Measurements from ENCODE around the gene RASSF4. TPM values are rescaled to one million over a fixed set of nuclear protein-coding genes. Genes with fewer than 3 reads are reported as not detected.

RASSF4 gene
- total RNA-seq (2014; rRNA removed; shearing (Covaris generic)) (1.0 and 2.1 TPM in 2 replicates), polyA plus RNA-seq (2016; fragmentation: Nextera tagmentation; extraction: Ambion mirVana) (2.3 and 2.9 TPM in 2 replicates)

DNA sequence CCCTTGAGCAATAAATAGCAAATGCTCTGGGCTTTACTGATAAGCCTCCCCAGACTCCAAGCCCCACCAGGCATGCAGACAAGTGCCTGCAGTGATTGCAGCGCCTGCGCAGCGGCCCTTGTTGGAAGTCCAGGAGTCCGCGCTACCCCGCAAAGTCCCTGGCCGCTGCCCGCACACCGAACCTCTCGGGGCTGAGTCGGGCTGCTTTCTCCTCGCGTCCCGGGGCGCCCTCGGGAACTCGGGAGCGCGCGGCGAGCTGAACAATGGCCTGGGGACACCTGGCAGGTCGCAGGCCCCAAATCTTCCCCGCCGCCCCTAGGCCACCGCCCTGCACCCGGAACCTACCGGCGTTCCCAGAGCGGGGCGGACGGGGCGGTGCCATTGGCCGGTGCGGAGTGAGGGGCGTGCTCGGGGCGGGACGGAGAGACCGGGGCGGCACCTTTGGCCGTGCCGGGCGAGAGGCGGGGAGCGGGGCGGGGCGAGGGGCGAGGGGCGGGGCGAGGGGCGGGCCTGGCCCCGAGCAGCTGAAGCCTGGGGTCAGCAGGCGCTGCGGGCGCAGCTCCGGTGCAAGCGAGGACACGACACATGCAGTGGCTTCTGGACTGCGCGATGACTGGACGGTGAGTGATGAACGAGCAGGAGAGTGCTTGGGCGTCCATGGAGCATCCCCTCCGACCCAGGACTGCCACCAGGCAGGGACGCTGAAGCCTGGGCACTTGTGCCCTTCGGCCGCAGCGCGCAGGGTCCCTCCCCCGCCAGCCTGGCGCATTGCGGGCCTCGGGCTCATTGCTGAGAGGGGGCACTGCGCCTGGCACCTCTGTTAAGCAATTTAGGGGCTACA is at the start of gene RASSF4:
Gene RASSF4, plus strand, starts transcription at position 556 of the 841 bp plus-strand sequence. CDS start 10,401 bp downstream, outside the sequence.
- peak within 1 kb of the TSS; percentile 79 for H3K9ac ChIP-seq
- peaks cover 6% of the 10 kb centered on the region for H3K4me1 ChIP-seq (ENCODE audit: insufficient read depth)
- H3K27me3 ChIP-seq (replicated peaks; ENCODE audit: insufficient read depth) = no peaks in the 10 kb centered on the region
- H3K36me3 ChIP-seq (ENCODE audit: low read depth) = no peaks in the 10 kb centered on the region
- H3K27ac ChIP-seq = peak within 1 kb of the TSS; percentile 54
- DNase-seq = peak; percentile 93
- H2AFZ ChIP-seq = peak within 1 kb of the TSS; percentile 79
- peak within 1 kb of the TSS; percentile 98 for H3K4me2 ChIP-seq (ENCODE audit: unreplicated experiment)
- peaks cover 10% of the 10 kb centered on the region; the same call in 1 of the 2 replicates for H3F3A ChIP-seq (ENCODE audit: insufficient read depth)
- H4K20me1 ChIP-seq (ENCODE audit: insufficient read depth) = no peaks in the 10 kb centered on the region
- H3K4me3 ChIP-seq = peak within 1 kb of the TSS; percentile 87
- in situ Hi-C loops (cut with MboI) = no loop called here
- H3K9me3 ChIP-seq (ENCODE audit: low read depth) = no peaks in the 10 kb centered on the region
- TF ChIP-seq EZH2phosphoT487 (IDR thresholded peaks at IDR 0.05; ENCODE audit: insufficient read depth, low read depth) (no peak), EZH2 (IDR thresholded peaks at IDR 0.05; ENCODE audit: insufficient read depth, poor library complexity, severe bottlenecking) (no peak)
- WGBS, 2 experiments (ENCODE audit: low coverage in 1 of 2, low lambda C conversion rate in 2 of 2, missing lambda C conversion rate in 2 of 2) = 2 to 3% methylated on average over 39 to 68 of the region's 74 CpGs
- no peaks in the 10 kb centered on the region; the same call in 1 of the 2 replicates for H3K79me2 ChIP-seq (ENCODE audit: insufficient read depth)
- H3K9me2 ChIP-seq (ENCODE audit: insufficient read depth) = no peaks in the 10 kb centered on the region

DNA sequence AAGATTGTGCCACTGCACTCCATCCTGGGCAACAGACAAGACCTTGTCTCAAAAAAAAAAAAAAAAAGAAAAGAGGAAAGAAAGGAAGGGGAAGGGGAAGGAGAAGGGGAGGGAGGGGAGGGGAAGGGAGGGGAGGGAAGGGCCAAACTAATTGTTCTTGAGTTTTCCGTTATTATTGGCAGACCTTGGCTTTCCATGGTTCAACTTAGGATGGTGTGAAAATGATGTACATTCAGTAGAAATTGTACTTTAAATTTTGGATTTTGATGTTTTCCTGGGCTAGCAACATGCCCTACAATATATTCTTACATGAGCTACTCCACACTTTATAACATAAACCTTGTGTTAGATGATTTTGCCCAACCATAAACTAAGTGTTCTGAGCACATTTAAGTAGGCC is 49.7 kb upstream of the RASSF4 start:
- Histone ChIP-seq H3K4me2 (ENCODE audit: unreplicated experiment) (no peak overlapping the region), H3F3A (ENCODE audit: insufficient read depth) (no peaks in the 10 kb centered on the region), H4K20me1 (ENCODE audit: insufficient read depth) (no peaks in the 10 kb centered on the region), H3K27me3 (replicated peaks; ENCODE audit: insufficient read depth) (peaks cover 33% of the 10 kb centered on the region), H3K4me1 (ENCODE audit: insufficient read depth) (no peaks in the 10 kb centered on the region), H3K79me2 (ENCODE audit: insufficient read depth) (no peaks in the 10 kb centered on the region), H3K9me3 (ENCODE audit: low read depth) (no peaks in the 10 kb centered on the region), H2AFZ (no peak overlapping the region), H3K9ac (no peak overlapping the region), H3K4me3 (no peak overlapping the region), H3K27ac (no peak overlapping the region), H3K9me2 (ENCODE audit: insufficient read depth) (no peaks in the 10 kb centered on the region), H3K36me3 (ENCODE audit: low read depth) (no peaks in the 10 kb centered on the region)
- TF ChIP-seq EZH2 (IDR thresholded peaks at IDR 0.05; ENCODE audit: insufficient read depth, poor library complexity, severe bottlenecking) (no peak), EZH2phosphoT487 (IDR thresholded peaks at IDR 0.05; ENCODE audit: insufficient read depth, low read depth) (no peak)
- 70% methylated on average over 1 of the region's 1 CpG; no CpG with 5 or more reads in 1 of the 2 experiments for WGBS, 2 experiments (ENCODE audit: low coverage in 1 of 2, low lambda C conversion rate in 2 of 2, missing lambda C conversion rate in 2 of 2)
- DNase-seq = no peak
- in situ Hi-C loops (cut with MboI) = no loop called here

- Histone ChIP-seq H3K27me3 (replicated peaks; ENCODE audit: insufficient read depth) (peaks cover 29% of the 10 kb centered on the region), H3K4me1 (ENCODE audit: insufficient read depth) (no peaks in the 10 kb centered on the region)
- in situ Hi-C loops (cut with MboI) = no loop called here
Observed at GRCh38 chr10:44910602-44911001, 49.0 kb upstream of the RASSF4 start.

DNA sequence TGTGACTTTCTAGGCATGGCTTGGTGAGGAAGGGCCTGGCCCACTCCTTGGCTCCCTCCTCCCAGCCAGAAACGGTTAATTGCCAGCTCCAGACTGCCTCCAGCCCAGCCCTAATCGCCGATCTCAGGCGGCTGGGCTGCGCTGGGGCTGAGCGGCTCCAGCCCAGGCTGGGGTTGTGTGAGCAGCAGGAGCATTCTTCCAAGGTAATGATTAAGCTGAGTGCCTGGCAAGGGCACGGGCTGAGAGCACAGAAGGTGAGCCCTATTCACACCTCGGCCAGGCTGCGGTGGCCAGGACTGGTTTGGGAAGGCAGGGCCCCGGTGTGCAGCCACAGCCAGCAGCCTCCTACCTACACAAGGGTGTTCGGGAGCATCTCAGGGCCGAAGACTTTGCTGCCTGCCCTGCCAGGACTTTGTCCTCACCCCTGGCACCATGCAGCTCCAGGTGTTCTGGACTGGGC is 48.5 kb upstream of the RASSF4 start, which contains the start of gene TMEM72:
Gene TMEM72, plus strand, starts transcription at position 257 of the 460 bp plus-strand sequence. Its CDS starts 176 bp downstream, at position 433.
- H3K4me2 ChIP-seq (ENCODE audit: unreplicated experiment) = no peak within 1 kb of the TSS
- in situ Hi-C loops (cut with MboI) = no loop called here
- peaks cover 27% of the 10 kb centered on the region for H3K27me3 ChIP-seq (replicated peaks; ENCODE audit: insufficient read depth)
- no peaks in the 10 kb centered on the region for H3K9me3 ChIP-seq (ENCODE audit: low read depth)
- no peaks in the 10 kb centered on the region for H3K4me1 ChIP-seq (ENCODE audit: insufficient read depth)
- H3F3A ChIP-seq (ENCODE audit: insufficient read depth) = no peaks in the 10 kb centered on the region
- H3K9ac ChIP-seq = no peak within 1 kb of the TSS
- TF ChIP-seq EZH2 (IDR thresholded peaks at IDR 0.05; ENCODE audit: insufficient read depth, poor library complexity, severe bottlenecking) (no peak), EZH2phosphoT487 (IDR thresholded peaks at IDR 0.05; ENCODE audit: insufficient read depth, low read depth) (no peak)
- H3K36me3 ChIP-seq (ENCODE audit: low read depth) = no peaks in the 10 kb centered on the region
- H3K27ac ChIP-seq = no peak within 1 kb of the TSS
- no peak within 1 kb of the TSS for H3K4me3 ChIP-seq
- H4K20me1 ChIP-seq (ENCODE audit: insufficient read depth) = no peaks in the 10 kb centered on the region
- H3K79me2 ChIP-seq (ENCODE audit: insufficient read depth) = no peaks in the 10 kb centered on the region
- no peak for DNase-seq
- WGBS, 2 experiments (ENCODE audit: low coverage in 1 of 2, low lambda C conversion rate in 2 of 2, missing lambda C conversion rate in 2 of 2) = 36 to 45% methylated on average over 11 to 12 of the region's 12 CpGs
- no peaks in the 10 kb centered on the region for H3K9me2 ChIP-seq (ENCODE audit: insufficient read depth)
- H2AFZ ChIP-seq = no peak within 1 kb of the TSS

More at GRCh38 chr10:44910602-44911001, 49.0 kb upstream of the RASSF4 start:
- H3K9me3 ChIP-seq (ENCODE audit: low read depth) = no peaks in the 10 kb centered on the region
- no peak for DNase-seq
- no peak for TF ChIP-seq EZH2phosphoT487 (IDR thresholded peaks at IDR 0.05; ENCODE audit: insufficient read depth, low read depth)
- TF ChIP-seq EZH2 (IDR thresholded peaks at IDR 0.05; ENCODE audit: insufficient read depth, poor library complexity, severe bottlenecking) = no peak
- no peak overlapping the region for H3K4me3 ChIP-seq
- H3K27ac ChIP-seq = no peak overlapping the region
- WGBS, 2 experiments (ENCODE audit: low coverage in 1 of 2, low lambda C conversion rate in 2 of 2, missing lambda C conversion rate in 2 of 2) = 46 to 54% methylated on average over 7 of the region's 7 CpGs
- no peaks in the 10 kb centered on the region for H4K20me1 ChIP-seq (ENCODE audit: insufficient read depth)
- no peak overlapping the region for H3K4me2 ChIP-seq (ENCODE audit: unreplicated experiment)
- no peak overlapping the region for H2AFZ ChIP-seq
- no peak overlapping the region for H3K9ac ChIP-seq
- no peaks in the 10 kb centered on the region for H3F3A ChIP-seq (ENCODE audit: insufficient read depth)
- no peaks in the 10 kb centered on the region for H3K9me2 ChIP-seq (ENCODE audit: insufficient read depth)
- no peaks in the 10 kb centered on the region for H3K79me2 ChIP-seq (ENCODE audit: insufficient read depth)
- H3K36me3 ChIP-seq (ENCODE audit: low read depth) = no peaks in the 10 kb centered on the region
